HUES64 (cell line): Measurements from ENCODE around the gene UBASH3B.

Source experiments
- H3K27ac ChIP-seq: 2 replicates; pipeline ENCODE4 v1.7.0; 2013; ENCODE audit warnings: low read depth, low read length, inconsistent platforms
- H3K27me3 ChIP-seq: 2 replicates; pipeline ENCODE4 v1.6.1; 2013; ENCODE audit warnings: mild to moderate bottlenecking, low read length; ENCODE audit not compliant: insufficient read depth
- H3K36me3 ChIP-seq: 2 replicates; pipeline ENCODE4 v1.6.1; 2013; ENCODE audit warnings: mild to moderate bottlenecking, low read length; ENCODE audit not compliant: insufficient read depth
- H3K4me1 ChIP-seq: 2 replicates; pipeline ENCODE4 v1.6.1; 2013; ENCODE audit warnings: mild to moderate bottlenecking, low read length, moderate library complexity; ENCODE audit not compliant: insufficient read depth
- H3K4me3 ChIP-seq: 2 replicates; pipeline ENCODE4 v1.5.1; 2013; ENCODE audit warnings: mild to moderate bottlenecking, low read length, moderate library complexity
- H3K9ac ChIP-seq: 2 replicates; pipeline ENCODE4 v1.6.1; 2013; ENCODE audit warnings: mild to moderate bottlenecking, low read depth, low read length
- H3K9me3 ChIP-seq: 2 replicates; pipeline ENCODE4 v1.6.1; 2013; ENCODE audit warnings: low read depth, low read length; ENCODE audit not compliant: insufficient read depth
- WGBS: fragments of 150-250, 120-280 bp; methylation state at CpG from one replicate; pipeline ENCODE4 v1.1.7; 2013; ENCODE audit warnings: missing lambda C conversion rate; 5-methylcytosine and 5-hydroxymethylcytosine counted together

The UBASH3B gene

GRCh38 chr11:122734848-122735496 is 79.5 kb downstream of the UBASH3B start:
- H3K4me1 ChIP-seq: peaks cover 13% of the 10 kb centered on the region
- H3K27me3 ChIP-seq: no peaks in the 10 kb centered on the region
- no peak overlapping the region for H3K9ac ChIP-seq
- WGBS: 91% methylated on average over 3 of the region's 3 CpGs
- H3K36me3 ChIP-seq: no peaks in the 10 kb centered on the region
- no peak overlapping the region for H3K27ac ChIP-seq
- no peak overlapping the region for H3K4me3 ChIP-seq
- no peaks in the 10 kb centered on the region for H3K9me3 ChIP-seq

GRCh38 chr11:122737951-122738693 is 82.6 kb downstream of the UBASH3B start:
- no peaks in the 10 kb centered on the region for H3K9me3 ChIP-seq
- no peaks in the 10 kb centered on the region for H3K27me3 ChIP-seq
- no peak overlapping the region for H3K9ac ChIP-seq
- H3K27ac ChIP-seq: peak overlapping the region; percentile 34; the same call in 1 of the 2 replicates
- peaks cover 8% of the 10 kb centered on the region for H3K4me1 ChIP-seq
- H3K4me3 ChIP-seq: no peak overlapping the region
- WGBS: 61% methylated on average over 5 of the region's 5 CpGs
- H3K36me3 ChIP-seq: no peaks in the 10 kb centered on the region

- no peaks in the 10 kb centered on the region for H3K9me3 ChIP-seq
- H3K27me3 ChIP-seq: no peaks in the 10 kb centered on the region
- WGBS: 79% methylated on average over 12 of the region's 12 CpGs
- H3K27ac ChIP-seq: no peak overlapping the region
- no peak overlapping the region for H3K9ac ChIP-seq
- no peaks in the 10 kb centered on the region for H3K36me3 ChIP-seq
- no peak overlapping the region for H3K4me3 ChIP-seq
- peaks cover 8% of the 10 kb centered on the region for H3K4me1 ChIP-seq
Observed at GRCh38 chr11:122741613-122742300, 86.2 kb downstream of the UBASH3B start.

GRCh38 chr11:122742301-122743018 is 86.9 kb downstream of the UBASH3B start:
- H3K9me3 ChIP-seq: no peaks in the 10 kb centered on the region
- H3K4me1 ChIP-seq: peaks cover 8% of the 10 kb centered on the region
- no peak overlapping the region for H3K27ac ChIP-seq
- no peak overlapping the region for H3K4me3 ChIP-seq
- WGBS: 80% methylated on average over 10 of the region's 11 CpGs
- H3K9ac ChIP-seq: no peak overlapping the region
- no peaks in the 10 kb centered on the region for H3K27me3 ChIP-seq
- no peaks in the 10 kb centered on the region for H3K36me3 ChIP-seq

- H3K27ac ChIP-seq: no peak overlapping the region
- H3K4me3 ChIP-seq: no peak overlapping the region
- WGBS: 90% methylated on average over 6 of the region's 6 CpGs
- H3K9ac ChIP-seq: no peak overlapping the region
- H3K4me1 ChIP-seq: peaks cover 2% of the 10 kb centered on the region
- no peaks in the 10 kb centered on the region for H3K27me3 ChIP-seq
- H3K36me3 ChIP-seq: no peaks in the 10 kb centered on the region
- H3K9me3 ChIP-seq: no peaks in the 10 kb centered on the region
Observed at GRCh38 chr11:122743097-122743741, 87.7 kb downstream of the UBASH3B start.

- no peaks in the 10 kb centered on the region for H3K9me3 ChIP-seq
- no peaks in the 10 kb centered on the region for H3K4me1 ChIP-seq
- H3K9ac ChIP-seq: no peak overlapping the region
- no peaks in the 10 kb centered on the region for H3K27me3 ChIP-seq
- H3K36me3 ChIP-seq: no peaks in the 10 kb centered on the region
- WGBS: 91% methylated on average over 6 of the region's 6 CpGs
- no peak overlapping the region for H3K27ac ChIP-seq
- no peak overlapping the region for H3K4me3 ChIP-seq
Observed at GRCh38 chr11:122743949-122744348, 88.4 kb downstream of the UBASH3B start.

GRCh38 chr11:122744357-122744756 is 88.8 kb downstream of the UBASH3B start:
- Histone ChIP-seq H3K4me1 (no peaks in the 10 kb centered on the region), H3K27me3 (no peaks in the 10 kb centered on the region), H3K9me3 (no peaks in the 10 kb centered on the region), H3K4me3 (no peak overlapping the region), H3K36me3 (no peaks in the 10 kb centered on the region), H3K9ac (no peak overlapping the region), H3K27ac (no peak overlapping the region)
- 94% methylated on average over 5 of the region's 5 CpGs for WGBS

- Histone ChIP-seq H3K36me3 (no peaks in the 10 kb centered on the region), H3K9me3 (no peaks in the 10 kb centered on the region), H3K27ac (no peak overlapping the region), H3K9ac (no peak overlapping the region), H3K4me1 (no peaks in the 10 kb centered on the region), H3K27me3 (no peaks in the 10 kb centered on the region), H3K4me3 (no peak overlapping the region)
- 95% methylated on average over 2 of the region's 2 CpGs for WGBS
Observed at GRCh38 chr11:122745111-122745510, 89.6 kb downstream of the UBASH3B start.

- Histone ChIP-seq H3K9me3 (no peaks in the 10 kb centered on the region), H3K36me3 (no peaks in the 10 kb centered on the region), H3K9ac (no peak overlapping the region), H3K4me1 (no peaks in the 10 kb centered on the region), H3K27ac (no peak overlapping the region), H3K4me3 (no peak overlapping the region), H3K27me3 (no peaks in the 10 kb centered on the region)
- WGBS: 97% methylated on average over 11 of the region's 13 CpGs
Observed at GRCh38 chr11:122746050-122746478, 90.5 kb downstream of the UBASH3B start.

- Histone ChIP-seq H3K9me3 (no peaks in the 10 kb centered on the region), H3K4me3 (no peak overlapping the region), H3K9ac (no peak overlapping the region), H3K27me3 (no peaks in the 10 kb centered on the region), H3K4me1 (no peaks in the 10 kb centered on the region), H3K27ac (no peak overlapping the region), H3K36me3 (no peaks in the 10 kb centered on the region)
- WGBS: 84% methylated on average over 8 of the region's 8 CpGs
Observed at GRCh38 chr11:122746611-122747244, 91.2 kb downstream of the UBASH3B start.
